K562 (cell line): ENCODE measurements around the gene SOX21.

Source experiments
- CTCF ChIP-seq, 3 experiments: IDR thresholded peaks in 2 of 3; conservative IDR thresholded peaks in 1 of 3; 2 replicates each; pipeline ENCODE4 v1.5.1; 2011 to 2012; ENCODE audit warnings: low read length in 3 of 3, mild to moderate bottlenecking in 3 of 3, control low read depth in 2 of 3, improper control_type of control experiment in 1 of 3, inconsistent platforms in 1 of 3, low read depth in 1 of 3, mixed read lengths in 1 of 3, moderate library complexity in 1 of 3; ENCODE audit not compliant: insufficient read depth in 2 of 3
- POLR2A ChIP-seq: fragments of 450-650 bp; conservative IDR thresholded peaks from 2 replicates; pipeline ENCODE4 v1.6.1; 2016

- TF ChIP-seq POLR2A (no peak), CTCF (IDR thresholded peaks at IDR 0.05 in 2 of 3, conservative IDR thresholded peaks at IDR 0.05 in 1 of 3; ENCODE audit: insufficient read depth in 2 of 3, low read depth in 1 of 3, low read length in 3 of 3) (no peak)
These were observed 3.1 kb downstream of the SOX21 start for GRCh38 chr13:94709001-94709834.
